GM18508 (cell line): ENCODE data around the gene APBB1.

Experiments used
- ATAC-seq: cut with Tn5 transposase; IDR thresholded peaks from one replicate; pipeline ENCODE4 v1.9.1; 2021; ENCODE audit warnings: moderate number of reproducible peaks; ENCODE audit not compliant: insufficient read depth, unreplicated experiment

Gene APBB1

GRCh38 chr11:6419009-6419631 lies at the start of gene APBB1:
Gene APBB1 (minus strand): TSS chr11:6419094. CDS start chr11:6411347, 7,747 bp downstream.
- ATAC-seq = no peak

DNA sequence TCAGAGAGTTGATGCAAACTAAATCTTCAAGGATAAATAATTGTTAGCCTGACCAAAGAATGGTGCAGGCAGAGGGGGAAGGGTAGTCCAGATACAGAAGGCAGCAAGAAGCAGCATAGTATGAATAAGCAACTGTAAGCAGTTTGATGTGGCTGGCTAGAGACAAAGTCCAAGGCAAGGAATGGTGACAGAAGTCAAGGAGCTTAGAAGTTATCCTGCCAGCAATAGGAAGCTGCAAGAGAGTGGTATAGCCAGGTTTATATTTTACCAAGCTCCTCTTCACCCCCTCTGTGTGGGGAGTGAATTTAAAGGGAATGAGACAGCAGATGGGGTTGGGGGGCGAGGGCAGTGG lies 40.2 kb upstream of the APBB1 start:
- ATAC-seq = no peak

GRCh38 chr11:6458352-6459098 lies 39.6 kb upstream of the APBB1 start:
- no peak for ATAC-seq

- ATAC-seq = no peak
These were observed 38.9 kb upstream of the APBB1 start for GRCh38 chr11:6457581-6458320.

DNA sequence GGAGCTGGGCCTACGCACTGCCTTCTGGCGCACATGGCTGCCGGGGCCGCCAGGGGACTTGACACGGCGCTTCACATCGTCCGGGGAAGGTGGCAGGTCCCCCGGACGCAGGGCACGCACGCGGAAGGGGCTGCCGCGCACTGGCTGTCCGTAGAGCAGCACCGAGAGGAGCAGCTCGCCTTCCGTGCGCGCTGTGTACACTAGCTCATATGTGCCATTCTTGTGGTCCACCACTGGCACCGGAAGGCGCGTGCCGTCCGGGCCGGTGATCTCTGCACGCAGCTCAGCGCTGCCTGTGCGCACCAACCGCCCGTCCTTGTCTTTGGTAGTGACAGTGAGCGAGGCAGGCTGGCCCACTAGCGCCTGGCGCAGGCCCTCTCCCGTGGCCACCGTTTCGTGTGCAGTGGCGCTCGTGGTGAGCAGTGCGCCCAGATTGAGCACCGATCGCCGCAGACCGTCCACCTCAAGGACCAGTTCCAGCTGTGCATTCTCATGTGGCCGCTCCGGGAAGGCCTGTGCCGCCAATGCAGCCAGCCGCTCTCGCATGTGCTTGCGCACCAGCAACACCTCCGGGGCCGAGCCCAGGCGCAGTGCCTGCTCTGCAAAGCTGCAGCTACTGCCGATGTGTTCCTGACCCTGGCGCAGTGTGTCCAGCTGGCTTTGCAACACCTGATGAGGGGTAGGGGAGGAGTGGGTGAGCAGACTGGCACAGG lies 37.6 kb upstream of the APBB1 start:
- no peak for ATAC-seq

DNA sequence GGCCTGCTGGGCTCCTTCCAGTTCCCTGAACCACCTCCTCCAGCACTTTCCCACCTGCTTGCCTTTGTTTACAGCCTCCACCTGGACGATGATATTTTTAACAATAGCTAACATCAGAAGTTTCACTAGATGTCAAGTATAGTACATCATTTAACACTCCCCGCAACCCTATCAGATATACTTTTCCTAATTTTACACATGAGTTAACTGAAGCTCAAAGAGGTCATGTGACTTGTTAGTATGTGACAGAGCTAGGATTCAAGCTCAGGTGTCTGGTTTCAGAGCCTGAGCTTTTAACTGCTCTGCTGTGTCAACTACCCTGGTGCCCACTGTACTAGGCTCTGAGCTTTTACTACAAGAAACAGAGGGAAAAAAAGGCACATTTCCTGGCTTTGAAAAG lies 36.2 kb upstream of the APBB1 start:
- ATAC-seq = no peak

DNA sequence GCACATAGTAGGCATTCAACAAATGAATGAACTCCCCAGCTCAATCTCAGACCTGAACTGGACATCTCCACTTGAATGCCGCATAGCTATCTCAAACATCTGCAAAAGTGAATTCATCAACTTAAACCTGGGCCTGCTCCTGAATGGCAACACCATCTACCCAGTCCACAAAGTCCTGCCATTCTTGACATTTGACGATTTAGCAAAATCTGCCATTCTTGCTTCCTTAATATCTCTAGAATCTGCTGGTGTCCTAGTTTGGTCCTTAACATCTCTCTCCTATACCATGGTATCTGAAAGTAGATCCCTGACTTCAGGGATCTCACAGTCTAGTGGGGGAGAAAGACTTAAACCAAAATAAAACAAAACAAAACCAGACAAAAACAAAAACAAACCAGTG lies 34.3 kb upstream of the APBB1 start:
- no peak for ATAC-seq

GRCh38 chr11:6452219-6452618 lies 33.3 kb upstream of the APBB1 start:
- ATAC-seq = no peak

GRCh38 chr11:6448574-6448973 lies 29.7 kb upstream of the APBB1 start:
- no peak for ATAC-seq

- ATAC-seq = no peak
These were observed 24.5 kb upstream of the APBB1 start for GRCh38 chr11:6443269-6444003.

- no peak for ATAC-seq
These were observed 23.5 kb upstream of the APBB1 start for GRCh38 chr11:6442441-6442840.

DNA sequence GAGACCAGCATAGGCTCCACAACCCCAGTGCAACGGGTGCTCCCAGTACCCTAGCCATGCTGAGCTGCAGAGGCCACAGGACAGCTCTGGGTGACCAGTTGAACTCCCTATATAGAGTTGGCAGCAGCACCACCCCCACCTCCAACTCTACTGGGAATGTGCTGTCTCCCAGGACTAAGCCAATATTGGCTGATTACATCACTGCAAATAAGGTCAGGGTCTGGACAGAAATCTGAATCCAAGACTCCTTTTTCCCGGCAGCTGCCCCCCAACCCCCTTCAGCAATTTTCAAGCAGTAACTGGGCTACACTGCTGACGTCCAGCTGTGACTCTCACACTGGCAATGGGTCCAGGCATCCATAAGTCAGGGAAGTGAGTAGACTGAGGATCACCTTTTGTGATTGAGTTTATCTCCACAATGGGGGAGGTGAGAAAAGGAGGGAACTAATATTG lies 22.0 kb upstream of the APBB1 start, which contains the start of gene HPX:
HPX (minus strand) TSS at position 82 of the 453 bp plus-strand sequence; CDS start at position 58, 24 bp downstream.
- no peak for ATAC-seq

- ATAC-seq = no peak
These were observed 20.2 kb upstream of the APBB1 start for GRCh38 chr11:6438979-6439571.

- ATAC-seq = no peak
These were observed 19.1 kb upstream of the APBB1 start for GRCh38 chr11:6437993-6438392.

GRCh38 chr11:6437423-6437822 lies 18.5 kb upstream of the APBB1 start:
- ATAC-seq = no peak

DNA sequence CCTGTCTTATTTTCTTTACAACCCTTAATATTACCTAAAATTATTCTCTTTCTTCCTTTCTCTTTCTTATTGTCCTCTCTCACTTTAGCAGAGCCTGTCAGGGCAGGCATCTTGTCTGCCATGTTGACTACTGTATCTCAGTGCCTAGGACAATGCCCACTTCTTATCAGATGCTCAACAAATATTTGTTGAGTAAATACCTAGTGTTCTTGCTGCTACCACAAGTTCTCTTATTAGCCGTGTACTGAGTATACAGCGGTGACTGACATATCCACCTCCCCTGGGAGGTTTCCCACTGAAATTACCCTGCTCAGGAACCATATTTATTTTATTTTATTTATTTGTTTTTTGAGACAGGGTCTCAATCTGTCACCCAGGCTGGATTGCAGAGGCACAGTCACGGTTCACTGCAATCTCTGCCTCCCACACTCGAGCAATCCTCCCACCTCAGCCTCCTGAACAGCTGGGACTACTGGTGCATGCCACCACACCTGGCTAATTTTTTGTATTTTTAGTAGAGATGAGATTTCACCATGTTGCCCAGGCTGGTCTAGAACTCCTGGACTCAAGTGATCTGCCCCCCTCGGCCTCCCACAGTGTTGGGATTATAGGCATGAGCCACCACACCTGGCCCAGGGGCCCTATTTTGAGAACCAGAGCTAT lies 15.2 kb upstream of the APBB1 start:
- ATAC-seq = no peak

- no peak for ATAC-seq
These were observed 13.0 kb upstream of the APBB1 start for GRCh38 chr11:6431861-6432260.

- ATAC-seq = no peak
These were observed 8.6 kb upstream of the APBB1 start for GRCh38 chr11:6427516-6427915.

DNA sequence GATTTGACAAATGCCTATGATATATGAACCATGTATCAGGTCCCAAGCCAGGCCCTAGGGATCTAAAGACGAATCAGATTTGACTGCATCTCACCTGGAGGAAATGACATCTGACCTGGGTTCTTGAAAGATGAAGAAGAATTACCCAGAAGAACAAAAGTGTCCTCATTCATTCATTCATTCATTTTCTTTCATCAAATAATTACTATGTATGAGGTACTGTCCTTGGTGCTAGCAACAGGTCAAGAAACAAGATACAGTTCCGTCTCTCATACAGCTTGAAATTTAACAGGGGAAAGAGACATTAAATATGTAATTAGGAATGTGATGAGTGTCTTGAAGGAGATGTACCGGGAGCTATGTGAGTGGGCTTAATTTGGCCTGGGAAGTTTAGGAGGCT lies 1.8 kb upstream of the APBB1 start:
- ATAC-seq = no peak
